Skeletal muscle satellite cell (primary cell): ENCODE measurements around the gene ATP11A.

Experiments used
- H3K27me3 ChIP-seq: 2 replicates; pipeline ENCODE4 v1.7.0; 2013; ENCODE audit warnings: low read length; ENCODE audit not compliant: control insufficient read depth, insufficient read depth
- H3K36me3 ChIP-seq: 2 replicates; pipeline ENCODE4 v1.7.0; 2013; ENCODE audit warnings: mild to moderate bottlenecking, control low read depth, low read length; ENCODE audit not compliant: insufficient read depth
- H3K4me1 ChIP-seq: 2 replicates; pipeline ENCODE4 v1.7.0; 2013; ENCODE audit warnings: low read length; ENCODE audit not compliant: control insufficient read depth, insufficient read depth
- H3K4me2 ChIP-seq: 2 replicates; pipeline ENCODE4 v1.7.0; 2013; ENCODE audit warnings: mild to moderate bottlenecking, low read length
- H3K4me3 ChIP-seq: 2 replicates; pipeline ENCODE4 v1.7.0; 2013; ENCODE audit warnings: low read length
- H3K9ac ChIP-seq: 2 replicates; pipeline ENCODE4 v1.7.0; 2013; ENCODE audit warnings: mild to moderate bottlenecking, low read depth, low read length, moderate library complexity
- H3K9me3 ChIP-seq: replicated peaks from 2 replicates; pipeline ENCODE4 v1.7.0; 2013; ENCODE audit warnings: mild to moderate bottlenecking, control low read depth, low read length

ATP11A gene

GRCh38 chr13:112714376-112715174, 24.7 kb downstream of the ATP11A start:
- Histone ChIP-seq H3K4me2 (no peak overlapping the region), H3K4me1 (peaks cover 17% of the 10 kb centered on the region), H3K9ac (no peak overlapping the region), H3K9me3 (no peaks in the 10 kb centered on the region), H3K27me3 (no peaks in the 10 kb centered on the region), H3K36me3 (no peaks in the 10 kb centered on the region), H3K4me3 (no peak overlapping the region)

- no peaks in the 10 kb centered on the region for H3K27me3 ChIP-seq
- H3K4me3 ChIP-seq, result no peak overlapping the region
- no peaks in the 10 kb centered on the region for H3K36me3 ChIP-seq
- no peaks in the 10 kb centered on the region for H3K9me3 ChIP-seq
- H3K9ac ChIP-seq, result no peak overlapping the region
- H3K4me1 ChIP-seq, result peaks cover 17% of the 10 kb centered on the region
- H3K4me2 ChIP-seq, result no peak overlapping the region
Measured at GRCh38 chr13:112715210-112715609, 25.4 kb downstream of the ATP11A start.

GRCh38 chr13:112715715-112716460, 26.1 kb downstream of the ATP11A start:
- Histone ChIP-seq H3K36me3 (no peaks in the 10 kb centered on the region), H3K9ac (no peak overlapping the region), H3K4me1 (peaks cover 17% of the 10 kb centered on the region), H3K4me2 (no peak overlapping the region), H3K4me3 (no peak overlapping the region), H3K9me3 (no peaks in the 10 kb centered on the region), H3K27me3 (no peaks in the 10 kb centered on the region)

- Histone ChIP-seq H3K27me3 (no peaks in the 10 kb centered on the region), H3K4me1 (peaks cover 12% of the 10 kb centered on the region), H3K4me3 (no peak overlapping the region), H3K9me3 (no peaks in the 10 kb centered on the region), H3K36me3 (no peaks in the 10 kb centered on the region), H3K9ac (no peak overlapping the region), H3K4me2 (no peak overlapping the region)
Measured at GRCh38 chr13:112716461-112716820, 26.6 kb downstream of the ATP11A start.

- H3K4me2 ChIP-seq, result no peak overlapping the region
- H3K4me3 ChIP-seq, result no peak overlapping the region
- H3K27me3 ChIP-seq, result no peaks in the 10 kb centered on the region
- peaks cover 7% of the 10 kb centered on the region for H3K4me1 ChIP-seq
- H3K9ac ChIP-seq, result no peak overlapping the region
- H3K9me3 ChIP-seq, result no peaks in the 10 kb centered on the region
- no peaks in the 10 kb centered on the region for H3K36me3 ChIP-seq
Measured at GRCh38 chr13:112716841-112717520, 27.1 kb downstream of the ATP11A start.

- Histone ChIP-seq H3K4me1 (no peaks in the 10 kb centered on the region), H3K36me3 (no peaks in the 10 kb centered on the region), H3K27me3 (no peaks in the 10 kb centered on the region), H3K9me3 (no peaks in the 10 kb centered on the region), H3K9ac (no peak overlapping the region), H3K4me3 (no peak overlapping the region), H3K4me2 (no peak overlapping the region)
Measured at GRCh38 chr13:112718318-112718717, 28.5 kb downstream of the ATP11A start.

GRCh38 chr13:112719016-112719415, 29.2 kb downstream of the ATP11A start:
- no peak overlapping the region for H3K4me2 ChIP-seq
- no peaks in the 10 kb centered on the region for H3K4me1 ChIP-seq
- no peaks in the 10 kb centered on the region for H3K36me3 ChIP-seq
- H3K27me3 ChIP-seq, result no peaks in the 10 kb centered on the region
- H3K9me3 ChIP-seq, result no peaks in the 10 kb centered on the region
- H3K4me3 ChIP-seq, result no peak overlapping the region
- H3K9ac ChIP-seq, result no peak overlapping the region

- H3K4me1 ChIP-seq, result no peaks in the 10 kb centered on the region
- no peaks in the 10 kb centered on the region for H3K9me3 ChIP-seq
- H3K36me3 ChIP-seq, result no peaks in the 10 kb centered on the region
- H3K4me2 ChIP-seq, result no peak overlapping the region
- H3K27me3 ChIP-seq, result no peaks in the 10 kb centered on the region
- no peak overlapping the region for H3K4me3 ChIP-seq
- H3K9ac ChIP-seq, result no peak overlapping the region
Measured at GRCh38 chr13:112719556-112719955, 29.7 kb downstream of the ATP11A start.

GRCh38 chr13:112720251-112720650, 30.4 kb downstream of the ATP11A start:
- H3K36me3 ChIP-seq, result no peaks in the 10 kb centered on the region
- H3K4me1 ChIP-seq, result no peaks in the 10 kb centered on the region
- no peak overlapping the region for H3K4me2 ChIP-seq
- no peaks in the 10 kb centered on the region for H3K9me3 ChIP-seq
- no peaks in the 10 kb centered on the region for H3K27me3 ChIP-seq
- no peak overlapping the region for H3K4me3 ChIP-seq
- no peak overlapping the region for H3K9ac ChIP-seq

GRCh38 chr13:112720814-112721197, 31.0 kb downstream of the ATP11A start:
- Histone ChIP-seq H3K27me3 (no peaks in the 10 kb centered on the region), H3K4me3 (no peak overlapping the region), H3K9me3 (no peaks in the 10 kb centered on the region), H3K4me2 (no peak overlapping the region), H3K36me3 (no peaks in the 10 kb centered on the region), H3K4me1 (no peaks in the 10 kb centered on the region), H3K9ac (no peak overlapping the region)

- Histone ChIP-seq H3K4me2 (no peak overlapping the region), H3K36me3 (no peaks in the 10 kb centered on the region), H3K4me1 (no peaks in the 10 kb centered on the region), H3K9ac (no peak overlapping the region), H3K4me3 (no peak overlapping the region), H3K9me3 (no peaks in the 10 kb centered on the region), H3K27me3 (no peaks in the 10 kb centered on the region)
Measured at GRCh38 chr13:112721198-112722104, 31.6 kb downstream of the ATP11A start.
